ENCODE measurements around the gene ZNF91.
"Not testable (repeated sequence)": the region's sequence is repeated elsewhere in the genome, so short reads cannot be mapped to it uniquely, and the experiment has no call there.

The ZNF91 gene

GRCh38 chr19:23315286-23315685 is 80.0 kb downstream of the ZNF91 start:
- no peak for DNase-seq

DNA sequence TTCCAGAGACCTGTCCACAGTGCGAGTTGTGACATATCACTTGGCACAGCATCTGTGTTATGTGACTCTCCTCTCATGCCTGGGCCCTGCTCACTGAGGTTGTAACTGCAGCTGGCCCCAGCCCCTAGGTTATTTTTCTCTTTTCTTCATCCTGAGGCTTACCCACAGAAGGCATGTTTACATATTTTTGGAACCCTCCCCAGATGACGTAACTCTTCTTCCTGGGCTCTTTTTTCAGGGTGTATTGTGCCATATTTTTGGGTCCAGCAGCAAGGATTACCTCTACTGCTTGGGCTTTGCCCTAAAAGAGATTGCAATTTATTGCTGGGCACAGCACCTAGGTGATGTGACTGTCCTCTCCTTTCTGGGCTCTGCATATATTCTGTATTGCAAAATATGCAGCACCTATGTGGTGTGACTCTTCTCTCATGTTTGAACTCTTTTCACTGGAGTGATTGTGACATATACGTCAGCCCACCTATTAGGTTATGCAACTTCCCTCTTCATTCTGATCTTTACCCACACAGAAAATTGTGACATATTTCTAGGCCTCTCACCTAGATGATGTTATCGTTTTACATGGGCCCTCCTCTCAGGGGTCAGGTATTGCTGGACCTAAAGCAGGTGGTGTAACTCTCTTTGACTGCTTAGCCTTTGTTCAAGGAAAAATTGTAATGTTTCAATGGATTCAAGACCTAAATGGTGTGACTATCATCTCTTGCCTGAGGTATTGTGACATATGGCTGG is 80.6 kb downstream of the ZNF91 start:
- no peak for DNase-seq

GRCh38 chr19:23313196-23313595 is 82.1 kb downstream of the ZNF91 start:
- DNase-seq, result no peak

DNA sequence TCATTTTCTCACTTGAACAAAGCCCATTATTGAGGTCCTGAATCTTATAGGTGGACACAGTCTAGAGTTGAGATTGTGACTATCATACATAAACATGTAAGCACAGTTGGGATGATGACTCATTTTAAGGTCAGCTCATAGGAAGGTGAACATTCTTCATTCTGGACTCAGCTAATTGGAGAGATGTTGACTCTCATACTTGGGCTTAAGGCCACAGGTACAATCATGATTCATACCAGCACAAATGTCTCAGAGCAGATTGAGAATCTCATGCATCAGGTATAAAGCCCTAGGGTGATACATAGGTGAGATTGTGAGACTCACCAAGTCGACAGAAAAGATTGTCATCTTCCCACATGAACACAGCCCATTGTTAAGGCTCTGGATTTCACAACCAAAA is 82.8 kb downstream of the ZNF91 start:
- no peak for DNase-seq

- DNase-seq, result no peak
Observed at GRCh38 chr19:23311551-23311950, 83.7 kb downstream of the ZNF91 start.

GRCh38 chr19:23310729-23311211 is 84.5 kb downstream of the ZNF91 start:
- DNase-seq, result no peak

GRCh38 chr19:23309926-23310325 is 85.3 kb downstream of the ZNF91 start:
- no peak for DNase-seq

DNA sequence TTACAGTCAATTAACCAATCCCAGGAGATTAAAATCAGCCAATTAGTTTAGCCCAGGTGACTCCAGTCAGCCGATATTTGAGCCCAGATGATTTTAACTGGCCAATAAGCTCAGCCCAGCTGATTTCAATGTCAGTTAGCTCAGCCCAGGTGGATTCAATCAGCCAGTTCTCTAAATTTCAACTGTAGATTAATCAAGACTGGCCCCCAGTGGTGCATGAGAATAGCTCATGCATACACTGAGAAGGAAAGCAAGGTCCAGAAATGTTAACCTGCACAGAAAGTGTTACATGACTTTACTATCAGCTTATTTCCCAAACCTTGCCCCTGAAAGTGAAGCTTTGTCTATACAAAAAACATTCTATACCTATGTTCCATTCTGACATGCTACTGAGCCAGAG is 89.7 kb downstream of the ZNF91 start:
- DNase-seq, result no peak

- DNase-seq, result no peak
Observed at GRCh38 chr19:23304238-23304637, 91.0 kb downstream of the ZNF91 start.

GRCh38 chr19:23294141-23294540 is 101.1 kb downstream of the ZNF91 start:
- DNase-seq, result no peak

GRCh38 chr19:23289966-23290365 is 105.3 kb downstream of the ZNF91 start:
- DNase-seq, result not testable (repeated sequence)
